ENCODE measurements around the gene TMCO5A. TPM values are rescaled to one million over a fixed set of nuclear protein-coding genes. Genes with fewer than 3 reads are reported as not detected.
A peak's percentile ranks its signal among the peaks of the same experiment; 100 is the strongest.
"Not testable (repeated sequence)": the region's sequence is repeated elsewhere in the genome, so short reads cannot be mapped to it uniquely, and the experiment has no call there.

Gene TMCO5A
- total and polyA plus RNA-seq, 9 donors: 0.10 TPM; not detected in 8

DNA sequence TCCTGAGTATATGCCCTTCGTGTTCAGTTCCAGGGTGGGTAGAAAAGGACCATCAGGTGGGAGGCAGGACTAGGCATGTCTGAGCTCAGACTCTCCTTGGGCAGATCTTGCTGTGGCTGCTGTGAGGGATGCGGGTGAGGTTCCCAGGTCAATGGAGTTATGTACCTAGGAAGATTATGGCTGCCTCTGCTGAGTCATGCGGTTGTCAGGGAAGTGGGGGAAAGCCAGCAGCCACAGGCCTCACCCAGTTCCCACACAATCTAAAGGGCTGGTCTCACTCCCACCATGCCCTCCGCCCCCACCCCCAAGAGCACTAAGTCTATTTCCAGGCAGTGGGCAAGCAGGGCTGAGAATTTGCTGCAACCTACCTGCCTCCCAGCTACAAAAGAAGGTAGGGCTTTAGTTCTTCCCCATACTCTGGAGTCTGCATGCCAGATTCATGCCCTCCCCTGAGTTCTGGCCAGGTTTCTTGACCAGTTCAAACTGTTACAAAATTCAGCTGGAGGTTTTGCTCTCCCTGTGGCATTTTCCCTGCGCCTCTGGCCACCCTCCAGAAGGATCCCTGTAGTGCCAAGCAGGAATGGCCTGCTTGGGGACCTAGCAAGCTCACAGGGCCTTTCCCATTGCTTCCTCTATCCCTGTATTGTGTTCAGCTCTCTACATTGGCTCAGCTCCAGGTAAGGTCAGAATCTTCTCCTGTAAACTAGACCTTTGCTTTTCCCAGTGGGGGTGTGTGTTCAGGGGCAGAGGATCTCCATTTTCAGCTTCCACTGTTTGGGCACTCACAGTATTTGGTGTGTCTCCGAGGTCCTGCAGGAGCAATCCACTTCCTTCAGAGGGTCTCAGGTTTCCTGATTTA is 12.7 kb upstream of the TMCO5A start:
- WGBS (ENCODE audit: insufficient coverage): 69% methylated on average over 4 of the region's 6 CpGs
- Histone ChIP-seq H3K27me3 (ENCODE audit: control insufficient read depth, insufficient read depth, low read length) (no peaks in the 10 kb centered on the region), H3K4me3 (ENCODE audit: low read length) (no peak overlapping the region), H3K36me3 (ENCODE audit: control insufficient read depth, insufficient read depth, low read length) (no peaks in the 10 kb centered on the region), H3K9me3 (replicated peaks; ENCODE audit: control insufficient read depth, low read depth, low read length) (no peaks in the 10 kb centered on the region), H3K27ac (ENCODE audit: low read length) (no peak overlapping the region), H3K4me1 (ENCODE audit: control insufficient read depth, insufficient read depth, low read length) (no peaks in the 10 kb centered on the region)
- peak; percentile 27 for DNase-seq

DNA sequence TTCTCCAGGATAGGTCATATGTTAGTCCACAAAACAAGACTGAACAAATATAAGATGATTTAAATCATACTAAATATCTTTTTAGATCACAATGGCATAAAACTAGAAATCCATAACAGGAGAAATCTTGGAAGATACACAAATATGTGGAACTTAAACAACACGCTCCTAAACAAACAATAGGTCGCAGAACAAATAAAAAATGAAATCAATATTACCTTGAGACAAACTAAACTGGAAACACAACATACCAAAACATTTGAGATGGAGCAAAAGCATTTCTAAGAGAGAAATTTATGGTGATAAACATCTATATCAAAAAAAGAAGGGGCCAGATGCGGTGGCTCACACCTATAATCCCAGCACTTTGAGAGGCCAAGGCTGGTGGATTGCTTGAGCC is 8.3 kb upstream of the TMCO5A start:
- Histone ChIP-seq H3K27ac (ENCODE audit: low read length) (no peak overlapping the region), H3K4me3 (ENCODE audit: low read length) (no peak overlapping the region), H3K4me1 (ENCODE audit: control insufficient read depth, insufficient read depth, low read length) (no peaks in the 10 kb centered on the region), H3K9me3 (replicated peaks; ENCODE audit: control insufficient read depth, low read depth, low read length) (no peaks in the 10 kb centered on the region), H3K36me3 (ENCODE audit: control insufficient read depth, insufficient read depth, low read length) (no peaks in the 10 kb centered on the region), H3K27me3 (ENCODE audit: control insufficient read depth, insufficient read depth, low read length) (no peaks in the 10 kb centered on the region)
- no CpG with 5 or more reads among the region's 3 CpGs for WGBS (ENCODE audit: insufficient coverage)
- no peak for DNase-seq

DNA sequence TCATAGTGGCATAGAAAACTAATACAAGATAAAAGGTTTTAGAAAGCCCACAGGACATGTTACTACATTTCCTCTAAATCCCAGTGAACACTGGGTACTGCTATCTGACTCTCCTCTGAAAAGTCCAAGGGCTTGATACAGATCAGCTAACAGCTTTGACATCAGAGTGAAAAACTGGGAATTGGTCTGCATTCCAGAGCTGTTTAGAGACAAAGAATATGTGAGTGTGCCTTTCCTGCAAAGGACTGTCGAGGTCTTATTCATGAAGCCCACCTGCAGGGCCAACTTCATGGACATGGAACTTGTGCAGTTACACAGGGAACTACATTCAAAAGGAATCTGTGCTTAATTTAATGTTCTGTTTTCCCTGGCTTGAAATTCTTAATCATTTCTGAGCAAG is 5.2 kb upstream of the TMCO5A start:
- 50% methylated on average over 1 of the region's 1 CpG for WGBS (ENCODE audit: insufficient coverage)
- Histone ChIP-seq H3K27ac (ENCODE audit: low read length) (no peak overlapping the region), H3K27me3 (ENCODE audit: control insufficient read depth, insufficient read depth, low read length) (no peaks in the 10 kb centered on the region), H3K4me3 (ENCODE audit: low read length) (no peak overlapping the region), H3K4me1 (ENCODE audit: control insufficient read depth, insufficient read depth, low read length) (no peaks in the 10 kb centered on the region), H3K9me3 (replicated peaks; ENCODE audit: control insufficient read depth, low read depth, low read length) (no peaks in the 10 kb centered on the region), H3K36me3 (ENCODE audit: control insufficient read depth, insufficient read depth, low read length) (no peaks in the 10 kb centered on the region)
- no peak for DNase-seq

DNA sequence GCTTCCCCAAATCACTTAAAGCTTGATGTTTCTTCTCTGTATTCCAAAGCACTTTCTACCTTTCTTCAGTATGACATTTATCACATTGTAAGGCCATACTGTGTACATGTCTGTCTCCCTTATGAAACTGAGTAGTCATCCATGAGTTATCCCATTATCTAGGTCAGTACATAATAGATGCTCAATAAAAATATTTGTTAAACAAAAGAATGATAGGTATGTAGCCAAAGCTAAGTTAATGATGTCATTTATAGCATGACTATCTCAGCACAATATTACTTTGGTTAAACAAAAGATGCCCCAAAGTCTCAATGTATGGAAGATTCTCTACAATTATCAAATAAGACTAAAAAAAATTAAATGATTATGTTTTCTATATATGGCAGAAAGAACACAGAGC is 3.1 kb upstream of the TMCO5A start:
- no peaks in the 10 kb centered on the region for H3K9me3 ChIP-seq (replicated peaks; ENCODE audit: control insufficient read depth, low read depth, low read length)
- H3K27ac ChIP-seq (ENCODE audit: low read length): no peak overlapping the region
- no peaks in the 10 kb centered on the region for H3K36me3 ChIP-seq (ENCODE audit: control insufficient read depth, insufficient read depth, low read length)
- no peak for DNase-seq
- H3K27me3 ChIP-seq (ENCODE audit: control insufficient read depth, insufficient read depth, low read length): no peaks in the 10 kb centered on the region
- H3K4me1 ChIP-seq (ENCODE audit: control insufficient read depth, insufficient read depth, low read length): no peaks in the 10 kb centered on the region
- no peak overlapping the region for H3K4me3 ChIP-seq (ENCODE audit: low read length)

DNA sequence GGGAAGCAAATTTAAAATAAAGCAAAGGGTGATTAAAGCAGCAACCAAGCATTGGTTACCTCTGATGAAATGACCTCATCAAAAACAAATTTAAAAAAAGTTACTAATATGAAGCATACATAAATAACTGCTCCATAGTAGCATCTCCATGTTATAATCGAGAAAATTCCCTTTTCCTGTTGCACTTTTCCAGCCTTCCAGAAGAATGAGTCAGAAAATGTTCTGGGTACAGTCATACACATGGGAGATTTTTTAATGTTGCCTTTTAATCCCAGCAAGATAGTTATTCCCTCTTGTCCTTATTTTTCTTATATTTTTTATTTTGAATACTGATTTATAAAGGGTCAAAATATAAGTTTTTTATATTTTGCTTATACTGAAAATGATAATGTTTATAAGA is 2.6 kb upstream of the TMCO5A start:
- Histone ChIP-seq H3K9me3 (replicated peaks; ENCODE audit: control insufficient read depth, low read depth, low read length) (no peaks in the 10 kb centered on the region), H3K36me3 (ENCODE audit: control insufficient read depth, insufficient read depth, low read length) (no peaks in the 10 kb centered on the region), H3K4me3 (ENCODE audit: low read length) (no peak overlapping the region), H3K27ac (ENCODE audit: low read length) (no peak overlapping the region), H3K4me1 (ENCODE audit: control insufficient read depth, insufficient read depth, low read length) (no peaks in the 10 kb centered on the region), H3K27me3 (ENCODE audit: control insufficient read depth, insufficient read depth, low read length) (no peaks in the 10 kb centered on the region)
- no peak for DNase-seq
- no CpG with 5 or more reads among the region's 1 CpG for WGBS (ENCODE audit: insufficient coverage)

DNA sequence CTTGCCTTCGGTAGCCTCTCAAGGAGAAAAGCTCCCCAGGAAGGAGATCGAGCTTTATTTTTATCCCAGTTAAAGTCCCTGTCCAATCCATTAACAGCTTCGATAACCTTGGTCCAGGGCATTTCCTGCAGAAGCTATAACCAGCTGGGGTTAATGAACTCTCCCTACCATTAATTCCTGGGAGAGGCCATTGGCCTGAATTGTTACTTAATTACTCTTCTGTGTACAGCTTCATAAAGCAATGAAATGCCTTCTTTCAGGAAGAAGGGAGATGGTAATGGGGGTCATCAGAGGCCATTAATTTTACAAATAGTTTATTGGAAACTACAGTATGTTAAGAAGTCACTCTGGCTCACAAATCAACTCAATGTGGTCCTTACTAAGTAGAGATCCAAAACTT is 1.9 kb upstream of the TMCO5A start:
- no peak overlapping the region for H3K27ac ChIP-seq (ENCODE audit: low read length)
- H3K36me3 ChIP-seq (ENCODE audit: control insufficient read depth, insufficient read depth, low read length): no peaks in the 10 kb centered on the region
- H3K27me3 ChIP-seq (ENCODE audit: control insufficient read depth, insufficient read depth, low read length): no peaks in the 10 kb centered on the region
- DNase-seq: no peak
- 34% methylated on average over 2 of the region's 3 CpGs for WGBS (ENCODE audit: insufficient coverage)
- no peaks in the 10 kb centered on the region for H3K4me1 ChIP-seq (ENCODE audit: control insufficient read depth, insufficient read depth, low read length)
- no peak overlapping the region for H3K4me3 ChIP-seq (ENCODE audit: low read length)
- no peaks in the 10 kb centered on the region for H3K9me3 ChIP-seq (replicated peaks; ENCODE audit: control insufficient read depth, low read depth, low read length)

DNA sequence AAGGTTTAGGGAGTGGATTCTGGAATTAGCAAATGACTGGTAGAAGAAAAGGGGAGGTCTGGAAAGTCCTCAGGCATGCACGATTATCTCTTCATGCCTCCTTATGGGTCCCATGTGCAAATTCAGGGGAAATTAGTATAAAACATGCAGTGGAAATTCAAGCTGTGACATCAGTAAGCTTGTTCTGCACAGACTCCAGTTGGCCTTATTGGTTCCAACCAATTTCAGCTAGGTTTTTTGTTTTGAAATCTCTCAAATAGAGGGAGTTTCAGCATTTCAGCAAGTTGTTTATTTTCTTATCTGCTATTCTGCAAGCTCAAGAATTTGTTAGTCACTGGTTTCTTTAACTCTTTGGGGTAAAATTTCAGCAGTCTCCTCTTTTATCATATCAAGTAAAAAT is 774 bp upstream of the TMCO5A start:
- no CpG with 5 or more reads among the region's 1 CpG for WGBS (ENCODE audit: insufficient coverage)
- peak; percentile 6 for DNase-seq
- Histone ChIP-seq H3K9me3 (replicated peaks; ENCODE audit: control insufficient read depth, low read depth, low read length) (no peaks in the 10 kb centered on the region), H3K4me3 (ENCODE audit: low read length) (no peak overlapping the region), H3K27me3 (ENCODE audit: control insufficient read depth, insufficient read depth, low read length) (no peaks in the 10 kb centered on the region), H3K4me1 (ENCODE audit: control insufficient read depth, insufficient read depth, low read length) (no peaks in the 10 kb centered on the region), H3K27ac (ENCODE audit: low read length) (no peak overlapping the region), H3K36me3 (ENCODE audit: control insufficient read depth, insufficient read depth, low read length) (no peaks in the 10 kb centered on the region)

DNA sequence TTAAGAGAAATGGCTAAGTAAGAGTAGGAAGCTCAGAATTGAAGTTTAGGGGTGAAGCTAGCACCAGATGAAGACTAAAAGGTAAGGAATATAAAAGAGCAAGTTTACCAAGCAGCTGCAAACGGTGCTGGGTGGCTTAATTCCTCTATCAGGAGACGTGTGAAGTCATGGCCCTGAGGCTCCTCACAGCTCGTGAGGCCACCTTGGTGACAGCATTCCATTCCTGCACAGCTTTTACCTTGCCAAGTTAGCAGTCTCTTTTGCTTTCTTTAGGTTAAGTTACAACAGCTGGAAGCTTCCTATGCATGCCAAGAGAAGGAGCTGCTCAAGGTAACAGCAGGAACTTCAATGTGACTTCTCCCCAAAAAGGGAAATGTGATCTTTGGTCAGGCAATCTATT is 6.4 kb downstream of the TMCO5A start:
- Histone ChIP-seq H3K36me3 (ENCODE audit: control insufficient read depth, insufficient read depth, low read length) (no peaks in the 10 kb centered on the region), H3K27me3 (ENCODE audit: control insufficient read depth, insufficient read depth, low read length) (no peaks in the 10 kb centered on the region), H3K9me3 (replicated peaks; ENCODE audit: control insufficient read depth, low read depth, low read length) (no peaks in the 10 kb centered on the region), H3K4me1 (ENCODE audit: control insufficient read depth, insufficient read depth, low read length) (no peaks in the 10 kb centered on the region), H3K27ac (ENCODE audit: low read length) (no peak overlapping the region), H3K4me3 (ENCODE audit: low read length) (no peak overlapping the region)
- WGBS (ENCODE audit: insufficient coverage): 12% methylated on average over 3 of the region's 3 CpGs
- DNase-seq: no peak

DNA sequence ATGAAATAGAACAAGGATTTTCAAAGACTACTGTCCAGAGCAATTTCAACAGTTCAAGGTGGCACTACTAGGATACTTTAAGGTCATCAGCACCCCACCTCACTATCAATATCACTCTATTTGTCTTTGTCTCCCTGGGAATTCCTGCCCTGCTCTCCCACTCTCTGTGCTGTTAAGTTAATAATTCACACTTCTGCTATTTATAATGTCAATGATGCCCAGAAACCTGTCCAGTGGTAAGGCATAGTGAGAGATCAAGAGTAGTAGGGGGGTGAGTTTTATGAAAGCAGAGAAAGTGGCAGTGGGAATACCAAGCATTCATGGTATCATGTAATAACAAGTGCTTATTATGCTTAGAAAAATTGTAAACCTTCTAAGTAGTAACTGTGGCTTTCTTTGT is 7.3 kb downstream of the TMCO5A start:
- no peak overlapping the region for H3K4me3 ChIP-seq (ENCODE audit: low read length)
- no peaks in the 10 kb centered on the region for H3K9me3 ChIP-seq (replicated peaks; ENCODE audit: control insufficient read depth, low read depth, low read length)
- H3K4me1 ChIP-seq (ENCODE audit: control insufficient read depth, insufficient read depth, low read length): no peaks in the 10 kb centered on the region
- H3K27me3 ChIP-seq (ENCODE audit: control insufficient read depth, insufficient read depth, low read length): no peaks in the 10 kb centered on the region
- no peaks in the 10 kb centered on the region for H3K36me3 ChIP-seq (ENCODE audit: control insufficient read depth, insufficient read depth, low read length)
- DNase-seq: no peak
- no peak overlapping the region for H3K27ac ChIP-seq (ENCODE audit: low read length)

DNA sequence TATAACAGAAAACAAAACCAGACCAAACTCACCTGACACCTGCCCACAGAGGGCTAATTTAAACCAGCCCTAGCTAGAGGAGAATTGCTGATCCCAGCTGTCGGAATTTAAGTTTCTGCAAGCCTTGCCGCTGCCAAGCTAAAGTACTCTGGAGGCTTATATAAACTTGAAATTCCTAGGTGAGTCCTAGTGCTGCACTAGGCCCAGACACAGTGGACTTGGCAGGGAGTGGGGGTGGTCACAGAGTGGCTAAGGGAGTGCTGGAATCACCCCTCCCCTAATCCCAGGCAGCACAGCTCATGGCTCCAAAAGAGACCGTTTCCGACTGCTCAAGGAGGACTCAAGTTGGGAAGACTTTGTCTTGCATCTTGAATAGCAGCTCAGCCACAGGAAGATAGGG is 17.6 kb downstream of the TMCO5A start:
- WGBS (ENCODE audit: insufficient coverage): 20% methylated on average over 1 of the region's 4 CpGs
- Histone ChIP-seq H3K4me1 (ENCODE audit: control insufficient read depth, insufficient read depth, low read length) (no peaks in the 10 kb centered on the region), H3K36me3 (ENCODE audit: control insufficient read depth, insufficient read depth, low read length) (no peaks in the 10 kb centered on the region), H3K4me3 (ENCODE audit: low read length) (no peak overlapping the region), H3K27me3 (ENCODE audit: control insufficient read depth, insufficient read depth, low read length) (no peaks in the 10 kb centered on the region), H3K27ac (ENCODE audit: low read length) (no peak overlapping the region), H3K9me3 (replicated peaks; ENCODE audit: control insufficient read depth, low read depth, low read length) (no peaks in the 10 kb centered on the region)
- DNase-seq: no peak

DNA sequence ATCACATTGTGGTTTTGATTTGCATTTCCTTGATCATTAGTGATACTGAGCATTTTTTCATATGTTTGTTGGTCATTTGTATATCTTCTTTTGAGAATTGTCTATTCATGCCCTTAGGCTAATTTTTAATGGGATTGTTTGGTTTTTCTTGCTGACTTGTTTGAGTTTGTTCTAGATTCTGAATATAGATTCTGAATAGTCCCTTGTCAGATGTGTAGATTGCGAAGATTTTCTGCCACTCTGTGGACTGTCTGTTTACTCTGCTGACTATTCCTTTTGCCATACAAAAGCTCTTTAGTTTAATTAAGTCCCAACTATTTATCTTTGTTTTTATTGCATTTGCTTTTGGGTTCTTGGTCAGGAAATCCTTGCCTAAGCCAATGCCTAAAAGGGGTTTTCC is 26.3 kb downstream of the TMCO5A start:
- no CpG with 5 or more reads among the region's 1 CpG for WGBS (ENCODE audit: insufficient coverage)
- H3K4me1 ChIP-seq (ENCODE audit: control insufficient read depth, insufficient read depth, low read length); DNase-seq; H3K27me3 ChIP-seq (ENCODE audit: control insufficient read depth, insufficient read depth, low read length); H3K27ac ChIP-seq (ENCODE audit: low read length); H3K36me3 ChIP-seq (ENCODE audit: control insufficient read depth, insufficient read depth, low read length); H3K9me3 ChIP-seq (replicated peaks; ENCODE audit: control insufficient read depth, low read depth, low read length); H3K4me3 ChIP-seq (ENCODE audit: low read length): not testable (repeated sequence)

Data from muscle of leg (tissue), 11 donors.